Mesenteric fat pad (tissue), 1 donor: ENCODE results near the gene INPP5A. TPM values are rescaled to one million over a fixed set of nuclear protein-coding genes. Genes with fewer than 3 reads are reported as not detected.

Experiments
- DNase-seq: peaks from one replicate; pipeline ENCODE4 v3.0.0-alpha.2; 2020; ENCODE audit warnings: low spot score
- total RNA-seq: library from RNA; stranded (reverse); fragmentation: NEBNext Ultra II Directional; extraction: Animal tissue kit (Norgen Biotek cat#: 25700); gene quantifications from one replicate; pipeline ENCODE4 v1.2.1, GENCODE V29; 2021
- donor health status: DM: yes; HTN: yes; CAD: no.

Gene INPP5A
- total RNA-seq, 1 donor from 2014 or later, result 30.5 TPM

- peak; percentile 81 for DNase-seq
These were observed 104.6 kb downstream of the INPP5A start for GRCh38 chr10:132641966-132642731.

- peak; percentile 53 for DNase-seq
These were observed 105.1 kb downstream of the INPP5A start for GRCh38 chr10:132642732-132643008.

DNA sequence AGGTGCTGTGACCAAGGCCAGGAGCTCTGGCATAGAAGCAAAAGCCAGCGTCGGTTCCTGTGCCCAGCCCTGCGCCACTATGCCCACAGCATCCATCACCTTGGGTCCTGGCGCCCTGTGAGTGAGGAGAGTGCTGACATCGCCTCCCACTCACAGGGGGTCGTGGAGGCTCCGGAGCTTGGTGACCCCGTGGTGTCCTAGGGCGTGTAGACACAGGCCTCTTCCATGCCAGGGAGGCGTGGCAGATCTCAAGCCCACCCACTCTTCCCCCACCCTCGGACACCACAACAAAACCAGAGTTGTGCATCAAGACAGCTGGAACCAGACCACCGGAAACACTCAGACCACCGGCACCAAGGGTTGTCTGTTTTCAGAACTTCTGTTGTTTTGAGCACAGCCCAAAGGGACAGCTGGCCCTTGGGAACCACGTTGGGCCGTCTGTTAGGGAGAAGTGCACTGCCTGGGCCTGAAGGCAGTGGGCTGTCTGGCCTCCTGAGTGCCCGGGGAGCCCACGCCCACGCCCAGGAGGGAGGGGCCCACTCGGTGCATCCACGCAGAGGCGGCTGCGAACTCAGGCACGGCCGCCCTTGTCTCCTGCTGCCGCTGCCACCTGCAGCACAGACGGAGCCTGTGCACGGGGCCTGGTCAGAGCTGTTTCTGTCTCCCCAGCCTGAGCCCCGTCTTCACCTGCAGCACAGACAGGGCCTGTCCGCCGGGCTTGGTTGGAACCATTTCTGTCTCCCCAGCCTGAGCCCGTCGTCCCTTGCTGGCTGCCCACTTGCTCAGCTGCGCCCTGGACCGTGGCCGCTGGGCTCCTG lies 106.3 kb downstream of the INPP5A start:
- peak; percentile 83 for DNase-seq

DNA sequence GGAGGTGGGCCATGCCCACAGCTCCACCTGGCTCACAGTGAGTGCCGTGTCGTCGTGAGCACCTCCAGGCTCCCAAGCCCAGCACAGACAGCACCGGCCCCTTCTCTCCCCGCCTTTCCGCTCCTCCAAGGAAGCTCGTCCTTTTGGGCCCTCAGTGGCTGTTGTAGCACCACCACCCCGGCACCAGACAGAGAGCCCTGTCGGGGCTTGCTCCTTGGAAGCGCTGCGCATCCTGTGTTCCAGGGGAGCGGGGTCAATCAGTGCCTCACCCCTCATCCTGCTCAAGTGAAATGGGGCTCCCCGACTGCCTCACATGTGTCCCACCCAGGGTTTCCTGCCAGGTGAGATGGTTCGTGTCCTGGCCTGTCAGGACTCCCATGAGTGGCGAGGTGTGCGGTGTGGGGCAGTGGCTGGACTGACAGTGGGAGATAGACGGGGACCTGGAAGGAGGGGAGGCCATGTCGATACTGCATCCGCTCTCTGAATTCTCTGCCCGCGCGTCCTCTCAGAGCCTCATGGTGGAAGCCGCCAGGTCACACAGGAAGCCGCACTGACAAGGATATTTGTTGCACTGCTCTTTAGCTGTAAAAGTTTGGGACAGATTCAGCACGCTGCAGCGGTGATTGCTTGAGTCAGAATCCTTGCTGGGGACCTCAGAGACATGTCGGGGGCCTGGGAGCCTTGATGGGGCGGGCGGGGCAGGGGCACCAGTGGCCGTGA lies 107.1 kb downstream of the INPP5A start:
- peak; percentile 84 for DNase-seq

DNA sequence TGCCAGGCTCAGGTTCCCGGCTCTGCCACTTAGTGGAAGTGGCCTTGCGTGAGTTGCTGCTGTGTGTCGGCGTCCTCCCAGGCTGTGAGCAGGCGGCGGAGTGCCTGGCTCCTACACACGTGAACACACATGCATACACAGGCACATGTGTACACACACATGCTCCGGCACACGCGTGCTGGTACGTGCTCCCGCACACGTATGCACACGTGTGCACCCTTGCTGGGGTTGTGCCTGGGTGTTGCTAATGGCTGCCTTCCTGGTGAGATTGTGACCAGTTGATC lies 107.6 kb downstream of the INPP5A start:
- peak; percentile 75 for DNase-seq

DNA sequence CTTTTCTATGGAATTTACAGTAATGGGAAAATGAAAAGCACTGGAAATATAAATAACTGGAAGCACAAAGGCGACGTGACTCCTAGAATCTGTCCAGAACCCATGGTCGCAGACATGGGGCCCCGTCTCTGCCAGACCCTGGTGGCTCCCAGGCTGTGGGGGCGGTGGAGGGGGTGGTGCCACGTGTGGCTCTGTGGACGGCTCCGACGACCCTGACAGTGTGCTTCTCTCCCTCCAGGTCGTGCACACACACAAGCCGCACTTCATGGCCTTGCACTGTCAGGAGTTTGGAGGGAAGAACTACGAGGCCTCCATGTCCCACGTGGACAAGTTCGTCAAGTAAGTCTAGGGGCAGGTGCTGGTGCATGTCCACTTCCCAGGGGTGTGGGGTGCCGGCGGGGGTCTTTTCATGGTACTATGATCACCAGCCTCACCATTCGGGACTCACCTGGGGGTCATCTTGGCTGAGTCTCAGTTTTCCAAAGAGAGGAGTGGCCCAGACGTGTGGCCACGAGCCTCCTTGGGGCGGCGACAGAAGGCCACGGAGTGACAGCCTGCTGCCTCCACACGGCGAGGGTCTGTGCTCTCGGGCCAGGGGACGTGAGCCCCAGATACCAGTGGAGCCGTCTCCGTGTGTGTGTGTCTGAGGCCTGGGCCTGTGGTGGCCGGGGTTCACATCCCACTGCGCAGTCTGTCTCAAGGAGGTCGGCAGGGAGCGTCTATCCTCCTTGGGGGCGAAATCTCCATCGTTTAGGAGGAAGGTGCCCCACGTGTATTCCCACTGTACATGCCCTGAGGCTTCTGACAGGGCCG lies 108.2 kb downstream of the INPP5A start:
- peak; percentile 72 for DNase-seq

- DNase-seq, result no peak
These were observed 109.0 kb downstream of the INPP5A start for GRCh38 chr10:132646443-132647097.

- DNase-seq, result no peak
These were observed 109.8 kb downstream of the INPP5A start for GRCh38 chr10:132647424-132647823.

DNA sequence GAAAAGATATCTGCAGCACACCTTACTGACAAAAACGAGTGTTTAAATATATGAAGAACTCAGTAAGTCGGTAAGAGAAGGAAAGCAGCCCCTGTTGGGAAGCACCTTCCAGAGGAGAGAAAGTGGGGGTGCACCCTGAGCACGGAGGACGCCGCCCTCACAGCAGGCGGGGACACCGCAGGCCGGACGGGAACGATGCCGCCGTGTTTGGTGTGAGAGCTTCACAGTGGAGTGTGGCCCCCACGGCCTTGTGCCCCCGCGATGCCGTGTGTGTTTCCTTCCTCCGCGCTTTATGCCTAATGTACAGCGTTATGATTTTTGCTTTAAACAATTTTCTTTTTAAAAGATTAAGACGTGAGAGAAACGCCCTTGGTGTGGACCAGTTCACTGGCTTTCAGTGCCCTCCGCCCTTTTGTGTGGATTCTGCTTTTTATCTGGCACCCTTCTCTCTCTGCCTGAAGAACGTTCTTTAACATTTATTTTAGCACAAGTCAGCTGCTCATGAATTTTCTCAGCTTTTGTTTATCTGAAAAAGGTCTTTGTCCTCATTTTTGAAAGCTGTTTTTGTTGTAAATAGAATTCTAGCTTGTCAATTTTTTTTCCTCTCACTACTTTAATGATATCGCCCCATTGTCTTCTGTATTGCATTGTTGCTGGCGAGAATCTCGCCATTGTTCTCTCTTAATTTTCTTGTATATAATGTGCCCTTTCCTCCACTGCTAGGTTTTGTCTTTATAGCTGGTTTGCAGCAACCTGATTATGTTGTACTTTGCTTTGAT lies 110.7 kb downstream of the INPP5A start:
- no peak for DNase-seq

DNA sequence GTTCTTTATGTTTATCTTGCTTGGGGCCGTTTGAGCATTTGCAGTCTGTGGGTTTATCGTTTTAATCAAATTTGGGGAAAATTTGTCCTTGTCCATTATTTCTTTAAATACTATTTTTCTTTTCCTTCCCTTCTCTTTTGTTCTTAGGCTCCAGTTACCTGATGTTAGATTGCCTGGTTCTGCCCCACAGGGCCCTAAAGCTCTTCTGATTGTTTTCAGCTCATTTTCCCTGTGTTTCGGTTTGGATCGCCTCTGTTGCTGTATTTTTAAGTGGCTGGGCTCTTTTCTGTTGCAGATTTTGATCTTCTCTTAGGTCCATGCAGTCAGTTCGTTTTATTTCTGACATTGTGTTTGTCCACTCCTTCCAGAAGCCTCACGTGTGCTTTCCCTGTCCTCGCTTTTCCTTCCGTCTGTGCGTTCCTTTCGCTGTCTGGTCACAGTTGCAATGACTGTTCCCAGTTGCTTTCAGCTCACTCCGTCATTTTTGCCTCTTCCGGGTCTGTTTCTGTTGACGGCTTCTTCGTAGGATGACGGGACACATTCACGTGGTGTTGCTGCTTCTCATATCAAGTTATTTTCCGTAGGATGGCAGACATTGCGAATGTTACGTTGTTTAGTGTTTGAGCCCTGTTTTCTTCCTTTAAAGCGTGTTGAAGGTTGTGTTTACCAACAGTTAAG lies 111.4 kb downstream of the INPP5A start:
- no peak for DNase-seq

- no peak for DNase-seq
These were observed 112.2 kb downstream of the INPP5A start for GRCh38 chr10:132649651-132650360.

DNA sequence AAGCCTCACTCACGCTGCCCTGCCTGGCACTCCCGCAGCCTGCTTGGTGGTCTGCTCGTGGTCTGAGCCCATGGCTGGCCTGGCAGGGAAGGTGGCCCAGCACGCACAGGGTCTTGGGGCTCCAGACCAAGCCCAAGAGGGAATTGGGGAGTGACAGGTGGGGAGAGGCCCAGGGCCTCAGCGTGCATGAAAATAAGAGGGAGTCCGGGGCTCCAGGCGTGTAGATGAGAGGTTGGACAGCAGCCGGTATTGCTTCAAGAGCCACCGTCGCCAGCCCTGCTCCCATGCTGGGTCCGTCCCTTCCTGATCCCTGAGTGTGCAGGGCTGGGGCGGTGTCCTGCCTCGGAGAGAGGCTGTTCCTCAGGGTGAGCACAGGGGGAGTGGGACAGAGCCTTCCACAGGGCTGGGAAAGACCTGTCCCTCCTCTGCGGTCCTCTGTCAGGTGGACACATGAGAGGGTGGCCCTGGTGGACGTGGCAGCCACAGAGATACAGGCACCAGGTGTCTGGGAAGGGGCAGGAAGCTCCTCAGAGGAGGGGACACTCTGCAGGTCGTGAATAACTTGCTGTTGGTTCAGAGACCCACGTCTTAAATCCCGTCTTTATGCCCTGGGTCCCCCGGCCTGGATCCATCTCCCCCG lies 113.1 kb downstream of the INPP5A start:
- no peak for DNase-seq

DNA sequence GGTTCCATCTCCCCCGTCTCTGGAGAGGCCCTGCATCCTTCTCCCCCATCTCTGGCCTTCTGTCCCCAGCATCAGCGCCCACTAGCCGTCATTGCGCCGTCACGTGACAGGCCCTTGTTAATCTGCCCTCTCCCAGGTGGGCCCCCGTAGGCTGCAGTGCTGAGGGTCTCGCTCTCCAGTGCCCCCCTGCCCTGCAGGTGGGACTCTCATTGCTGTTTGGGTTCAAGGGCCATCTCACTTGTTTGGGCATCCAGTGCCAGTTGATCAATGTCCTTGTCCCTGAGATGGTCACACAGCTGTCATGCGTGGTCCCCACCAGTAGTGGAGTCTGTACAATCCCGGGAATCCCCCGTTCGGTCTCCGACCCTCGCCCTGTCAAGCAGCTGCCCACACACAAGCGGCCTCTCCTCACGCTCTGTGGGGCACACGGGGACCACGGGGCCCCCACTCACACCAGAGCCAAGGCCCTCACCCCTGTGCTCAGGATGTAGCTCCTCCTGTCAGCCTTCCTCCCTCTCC lies 114.0 kb downstream of the INPP5A start:
- no peak for DNase-seq

GRCh38 chr10:132652446-132652845 lies 114.9 kb downstream of the INPP5A start:
- DNase-seq, result no peak

DNA sequence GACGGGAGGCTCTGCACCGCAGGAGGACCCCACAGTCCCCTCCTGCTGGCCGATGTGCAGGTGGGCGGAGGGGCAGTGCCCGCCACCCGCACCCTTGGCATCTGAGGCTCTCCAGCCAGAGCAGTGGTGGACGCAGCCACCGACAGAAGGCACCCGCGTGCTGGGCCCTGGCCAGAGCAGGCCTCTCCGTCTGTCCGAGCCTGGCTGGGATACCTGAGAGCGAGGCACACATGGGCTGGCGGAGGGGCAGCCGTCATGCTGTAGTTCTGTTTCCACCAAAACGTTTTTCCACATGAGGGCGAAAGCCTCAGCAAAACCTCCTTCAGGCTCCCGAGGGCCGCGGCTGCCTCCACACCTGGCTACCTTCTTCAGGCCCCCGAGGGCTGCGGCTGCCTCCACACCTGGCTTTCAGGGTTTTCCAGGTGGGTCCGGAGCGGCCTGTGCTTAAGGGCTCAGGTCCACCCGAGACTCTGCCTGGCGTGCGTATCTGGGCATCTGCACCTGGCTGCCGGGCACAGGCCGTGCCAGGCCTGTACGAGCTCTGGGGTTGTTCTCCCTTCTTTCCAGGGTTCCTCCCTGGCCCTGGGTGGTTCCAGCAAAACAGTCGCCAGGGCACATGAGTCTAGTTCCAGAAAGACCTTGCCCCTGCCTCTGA lies 115.5 kb downstream of the INPP5A start:
- no peak for DNase-seq

GRCh38 chr10:132653721-132654120 lies 116.1 kb downstream of the INPP5A start:
- DNase-seq, result no peak

- DNase-seq, result no peak
These were observed 116.6 kb downstream of the INPP5A start for GRCh38 chr10:132654121-132654571.
